ENCODE data around the gene GATC.
A peak's percentile ranks its signal among the peaks of the same experiment; 100 is the strongest.
"Not testable (repeated sequence)": the region's sequence is repeated elsewhere in the genome, so short reads cannot be mapped to it uniquely, and the experiment has no call there.

The GATC gene

GRCh38 chr12:120444676-120445075 lies 1.6 kb upstream of the GATC start:
- Histone ChIP-seq H3K4me3 (ENCODE audit: low read length) (no peak overlapping the region), H3K36me3 (ENCODE audit: control insufficient read depth, insufficient read depth, low read length) (peaks cover 7% of the 10 kb centered on the region), H3K9ac (ENCODE audit: low read length) (no peak overlapping the region), H3K27me3 (ENCODE audit: control insufficient read depth, insufficient read depth, low read length) (no peaks in the 10 kb centered on the region), H3K4me1 (ENCODE audit: control insufficient read depth, insufficient read depth, low read length) (peaks cover 8% of the 10 kb centered on the region), H3K27ac (ENCODE audit: low read depth, low read length) (no peak overlapping the region)

GRCh38 chr12:120446844-120447178 lies 567 bp downstream of the GATC start:
- Histone ChIP-seq H3K4me3 (ENCODE audit: low read length) (peak overlapping the region; percentile 84), H3K9ac (ENCODE audit: low read length) (peak overlapping the region; percentile 72), H3K27ac (ENCODE audit: low read depth, low read length) (peak overlapping the region; percentile 91)
- H3K36me3 ChIP-seq (ENCODE audit: control insufficient read depth, insufficient read depth, low read length); H3K4me1 ChIP-seq (ENCODE audit: control insufficient read depth, insufficient read depth, low read length); H3K27me3 ChIP-seq (ENCODE audit: control insufficient read depth, insufficient read depth, low read length): not testable (repeated sequence)

- H3K9ac ChIP-seq (ENCODE audit: low read length), result no peak overlapping the region
- H3K4me1 ChIP-seq (ENCODE audit: control insufficient read depth, insufficient read depth, low read length), result peaks cover 8% of the 10 kb centered on the region
- no peak overlapping the region for H3K27ac ChIP-seq (ENCODE audit: low read depth, low read length)
- H3K36me3 ChIP-seq (ENCODE audit: control insufficient read depth, insufficient read depth, low read length), result peaks cover 6% of the 10 kb centered on the region
- H3K27me3 ChIP-seq (ENCODE audit: control insufficient read depth, insufficient read depth, low read length), result no peaks in the 10 kb centered on the region
- H3K4me3 ChIP-seq (ENCODE audit: low read length), result no peak overlapping the region
These were observed 1.7 kb downstream of the GATC start for GRCh38 chr12:120447992-120448391.

- not testable (repeated sequence) for H3K9ac ChIP-seq (ENCODE audit: low read length); H3K4me1 ChIP-seq (ENCODE audit: control insufficient read depth, insufficient read depth, low read length); H3K27ac ChIP-seq (ENCODE audit: low read depth, low read length); H3K27me3 ChIP-seq (ENCODE audit: control insufficient read depth, insufficient read depth, low read length); H3K4me3 ChIP-seq (ENCODE audit: low read length)
- H3K36me3 ChIP-seq (ENCODE audit: control insufficient read depth, insufficient read depth, low read length), result peaks cover 14% of the 10 kb centered on the region
These were observed 6.3 kb downstream of the GATC start for GRCh38 chr12:120452524-120452923.

GRCh38 chr12:120453060-120453750 lies 7.0 kb downstream of the GATC start:
- Histone ChIP-seq H3K4me1 (ENCODE audit: control insufficient read depth, insufficient read depth, low read length) (no peaks in the 10 kb centered on the region), H3K4me3 (ENCODE audit: low read length) (no peak overlapping the region), H3K27me3 (ENCODE audit: control insufficient read depth, insufficient read depth, low read length) (no peaks in the 10 kb centered on the region), H3K36me3 (ENCODE audit: control insufficient read depth, insufficient read depth, low read length) (peaks cover 14% of the 10 kb centered on the region), H3K27ac (ENCODE audit: low read depth, low read length) (no peak overlapping the region), H3K9ac (ENCODE audit: low read length) (no peak overlapping the region)

- peaks cover 19% of the 10 kb centered on the region for H3K36me3 ChIP-seq (ENCODE audit: control insufficient read depth, insufficient read depth, low read length)
- H3K4me1 ChIP-seq (ENCODE audit: control insufficient read depth, insufficient read depth, low read length), result no peaks in the 10 kb centered on the region
- H3K4me3 ChIP-seq (ENCODE audit: low read length), result no peak overlapping the region
- no peak overlapping the region for H3K9ac ChIP-seq (ENCODE audit: low read length)
- no peak overlapping the region for H3K27ac ChIP-seq (ENCODE audit: low read depth, low read length)
- no peaks in the 10 kb centered on the region for H3K27me3 ChIP-seq (ENCODE audit: control insufficient read depth, insufficient read depth, low read length)
These were observed 7.7 kb downstream of the GATC start for GRCh38 chr12:120453977-120454376.

- Histone ChIP-seq H3K9ac (ENCODE audit: low read length) (no peak overlapping the region), H3K27ac (ENCODE audit: low read depth, low read length) (no peak overlapping the region), H3K36me3 (ENCODE audit: control insufficient read depth, insufficient read depth, low read length) (peaks cover 24% of the 10 kb centered on the region), H3K4me1 (ENCODE audit: control insufficient read depth, insufficient read depth, low read length) (no peaks in the 10 kb centered on the region), H3K27me3 (ENCODE audit: control insufficient read depth, insufficient read depth, low read length) (no peaks in the 10 kb centered on the region), H3K4me3 (ENCODE audit: low read length) (no peak overlapping the region)
These were observed 9.1 kb downstream of the GATC start for GRCh38 chr12:120455302-120455701.

- Histone ChIP-seq H3K36me3 (ENCODE audit: control insufficient read depth, insufficient read depth, low read length) (peaks cover 28% of the 10 kb centered on the region), H3K9ac (ENCODE audit: low read length) (no peak overlapping the region), H3K4me3 (ENCODE audit: low read length) (no peak overlapping the region), H3K27ac (ENCODE audit: low read depth, low read length) (no peak overlapping the region), H3K27me3 (ENCODE audit: control insufficient read depth, insufficient read depth, low read length) (no peaks in the 10 kb centered on the region), H3K4me1 (ENCODE audit: control insufficient read depth, insufficient read depth, low read length) (no peaks in the 10 kb centered on the region)
These were observed 10.9 kb downstream of the GATC start for GRCh38 chr12:120457133-120457532.

GRCh38 chr12:120460157-120460556 lies 13.9 kb downstream of the GATC start:
- peaks cover 51% of the 10 kb centered on the region for H3K36me3 ChIP-seq (ENCODE audit: control insufficient read depth, insufficient read depth, low read length)
- H3K4me3 ChIP-seq (ENCODE audit: low read length), result no peak overlapping the region
- H3K4me1 ChIP-seq (ENCODE audit: control insufficient read depth, insufficient read depth, low read length), result no peaks in the 10 kb centered on the region

GRCh38 chr12:120462099-120462640 lies 15.9 kb downstream of the GATC start:
- H3K27ac ChIP-seq (ENCODE audit: low read depth, low read length), result no peak overlapping the region
- H3K4me3 ChIP-seq (ENCODE audit: low read length), result no peak overlapping the region
- H3K9ac ChIP-seq (ENCODE audit: low read length), result no peak overlapping the region
- H3K27me3 ChIP-seq (ENCODE audit: control insufficient read depth, insufficient read depth, low read length), result no peaks in the 10 kb centered on the region
- H3K4me1 ChIP-seq (ENCODE audit: control insufficient read depth, insufficient read depth, low read length), result no peaks in the 10 kb centered on the region
- peaks cover 46% of the 10 kb centered on the region for H3K36me3 ChIP-seq (ENCODE audit: control insufficient read depth, insufficient read depth, low read length)

More at GRCh38 chr12:120460157-120460556, 13.9 kb downstream of the GATC start:
- Histone ChIP-seq H3K9ac (ENCODE audit: low read length) (no peak overlapping the region), H3K27ac (ENCODE audit: low read depth, low read length) (no peak overlapping the region), H3K27me3 (ENCODE audit: control insufficient read depth, insufficient read depth, low read length) (no peaks in the 10 kb centered on the region)

GRCh38 chr12:120463712-120464111 lies 17.5 kb downstream of the GATC start:
- Histone ChIP-seq H3K36me3 (ENCODE audit: control insufficient read depth, insufficient read depth, low read length) (peaks cover 40% of the 10 kb centered on the region), H3K4me1 (ENCODE audit: control insufficient read depth, insufficient read depth, low read length) (peaks cover 5% of the 10 kb centered on the region), H3K27me3 (ENCODE audit: control insufficient read depth, insufficient read depth, low read length) (no peaks in the 10 kb centered on the region), H3K9ac (ENCODE audit: low read length) (no peak overlapping the region), H3K27ac (ENCODE audit: low read depth, low read length) (no peak overlapping the region), H3K4me3 (ENCODE audit: low read length) (no peak overlapping the region)

GRCh38 chr12:120465756-120466155 lies 19.5 kb downstream of the GATC start:
- no peak overlapping the region for H3K9ac ChIP-seq (ENCODE audit: low read length)
- no peaks in the 10 kb centered on the region for H3K27me3 ChIP-seq (ENCODE audit: control insufficient read depth, insufficient read depth, low read length)
- peaks cover 31% of the 10 kb centered on the region for H3K36me3 ChIP-seq (ENCODE audit: control insufficient read depth, insufficient read depth, low read length)
- peaks cover 5% of the 10 kb centered on the region for H3K4me1 ChIP-seq (ENCODE audit: control insufficient read depth, insufficient read depth, low read length)
- no peak overlapping the region for H3K27ac ChIP-seq (ENCODE audit: low read depth, low read length)
- H3K4me3 ChIP-seq (ENCODE audit: low read length), result no peak overlapping the region

Data from rectal smooth muscle tissue (tissue), 1 donor.